ENCODE measurements around the gene TRPM7. TPM values are rescaled to one million over a fixed set of nuclear protein-coding genes. Genes with fewer than 3 reads are reported as not detected.

The TRPM7 gene
- polyA plus RNA-seq, 1 donor (not counting 4 experiments of a cell fraction or from before 2014, with no cell fraction given) = 25.4 TPM

- Histone ChIP-seq H4K20me1 (ENCODE audit: control insufficient read depth, extremely low read depth, insufficient read depth, low read length) (peaks cover 5% of the 10 kb centered on the region), H3K79me2 (ENCODE audit: control insufficient read depth, insufficient read depth, low read length) (peaks cover 40% of the 10 kb centered on the region), H3K9me3 (ENCODE audit: control insufficient read depth, low read depth, low read length) (no peaks in the 10 kb centered on the region), H3K9me1 (ENCODE audit: control insufficient read depth, extremely low read depth, insufficient read depth, low read length) (no peaks in the 10 kb centered on the region), H3K36me3 (ENCODE audit: control insufficient read depth in 2 of 2, extremely low read depth in 1 of 2, insufficient read depth in 2 of 2, low read length in 2 of 2) (peaks cover 0 to 3% of the 10 kb centered on the region in 2 experiments), H3K4me3 (ENCODE audit: control insufficient read depth in 2 of 3, extremely low read depth in 1 of 3, insufficient read depth in 2 of 3, low read depth in 1 of 3, low read length in 3 of 3) (peak overlapping the region; percentile 66 to 97 (median 83)), H3K4me2 (ENCODE audit: control insufficient read depth, extremely low read depth, insufficient read depth, low read depth, low read length) (peak overlapping the region; percentile 88), H2AFZ (ENCODE audit: control insufficient read depth, low read length) (peak overlapping the region; percentile 100), H3K9ac (ENCODE audit: control insufficient read depth, extremely low read depth, insufficient read depth, low read length) (peak overlapping the region; percentile 97), H3K4me1 (ENCODE audit: control insufficient read depth, extremely low read depth, insufficient read depth, low read length) (peaks cover 20% of the 10 kb centered on the region), H3K27ac (ENCODE audit: control insufficient read depth, insufficient read depth, low read length) (peak overlapping the region; percentile 96), H3K27me3 (ENCODE audit: control insufficient read depth, extremely low read depth, insufficient read depth, low read length) (no peaks in the 10 kb centered on the region)
- dilution Hi-C loops (cut with MboI; ENCODE audit: extremely low pct_ligation_motif_present, low sequenced_read_pairs) = no loop called here
- DNase-seq (ENCODE audit: low read depth, low spot score) = no peak
- FAIRE-seq = no peak
- TF ChIP-seq CTCF (optimal IDR thresholded peaks at IDR 0.05 in 1 of 3, IDR thresholded peaks at IDR 0.05 in 1 of 3, conservative IDR thresholded peaks at IDR 0.05 in 1 of 3; ENCODE audit: extremely low read depth in 1 of 3, insufficient read depth in 2 of 3, low read length in 3 of 3) (no peak), EZH2 (IDR thresholded peaks at IDR 0.05; ENCODE audit: low read length) (no peak)
Measured at GRCh38 chr15:50687302-50687902, 805 bp upstream of the TRPM7 start.

GRCh38 chr15:50685976-50686468 is 575 bp downstream of the TRPM7 start:
- peak overlapping the region; percentile 96 for H3K27ac ChIP-seq (ENCODE audit: control insufficient read depth, insufficient read depth, low read length)
- TF ChIP-seq EZH2 (IDR thresholded peaks at IDR 0.05; ENCODE audit: low read length) = no peak
- no peak for TF ChIP-seq CTCF (optimal IDR thresholded peaks at IDR 0.05 in 1 of 3, IDR thresholded peaks at IDR 0.05 in 1 of 3, conservative IDR thresholded peaks at IDR 0.05 in 1 of 3; ENCODE audit: extremely low read depth in 1 of 3, insufficient read depth in 2 of 3, low read length in 3 of 3)
- H3K9me3 ChIP-seq (ENCODE audit: control insufficient read depth, low read depth, low read length) = no peaks in the 10 kb centered on the region
- no peaks in the 10 kb centered on the region for H3K9me1 ChIP-seq (ENCODE audit: control insufficient read depth, extremely low read depth, insufficient read depth, low read length)
- peaks cover 54% of the 10 kb centered on the region for H3K79me2 ChIP-seq (ENCODE audit: control insufficient read depth, insufficient read depth, low read length)
- H3K9ac ChIP-seq (ENCODE audit: control insufficient read depth, extremely low read depth, insufficient read depth, low read length) = peak overlapping the region; percentile 97
- H3K4me3 ChIP-seq (ENCODE audit: control insufficient read depth in 2 of 3, extremely low read depth in 1 of 3, insufficient read depth in 2 of 3, low read depth in 1 of 3, low read length in 3 of 3) = peak overlapping the region; percentile 66 to 97 (median 83)
- H3K27me3 ChIP-seq (ENCODE audit: control insufficient read depth, extremely low read depth, insufficient read depth, low read length) = no peaks in the 10 kb centered on the region
- H3K36me3 ChIP-seq (ENCODE audit: control insufficient read depth in 2 of 2, extremely low read depth in 1 of 2, insufficient read depth in 2 of 2, low read length in 2 of 2) = peaks cover 0 to 3% of the 10 kb centered on the region in 2 experiments
- DNase-seq (ENCODE audit: low read depth, low spot score) (no peak), FAIRE-seq (no peak)
- peaks cover 20% of the 10 kb centered on the region for H3K4me1 ChIP-seq (ENCODE audit: control insufficient read depth, extremely low read depth, insufficient read depth, low read length)
- H3K4me2 ChIP-seq (ENCODE audit: control insufficient read depth, extremely low read depth, insufficient read depth, low read depth, low read length) = peak overlapping the region; percentile 88
- peak overlapping the region; percentile 95 for H2AFZ ChIP-seq (ENCODE audit: control insufficient read depth, low read length)
- dilution Hi-C loops (cut with MboI; ENCODE audit: extremely low pct_ligation_motif_present, low sequenced_read_pairs) = no loop called here
- H4K20me1 ChIP-seq (ENCODE audit: control insufficient read depth, extremely low read depth, insufficient read depth, low read length) = peaks cover 5% of the 10 kb centered on the region

Measured in keratinocyte (primary cell).